Measurements from ENCODE around the gene C2CD2L.

C2CD2L gene

GRCh38 chr11:119154178-119154577, 47.0 kb downstream of the C2CD2L start:
- H3K79me1 ChIP-seq (replicated peaks; ENCODE audit: low read length, poor library complexity, severe bottlenecking) = no peaks in the 10 kb centered on the region
- no peak overlapping the region for H2BK15ac ChIP-seq (ENCODE audit: low read depth, poor library complexity, severe bottlenecking)
- H2BK12ac ChIP-seq (ENCODE audit: low read length in 2 of 2) = no peak overlapping the region
- no peak overlapping the region for H2BK5ac ChIP-seq (ENCODE audit: low read depth, low read length, poor library complexity, severe bottlenecking)
- no peak overlapping the region for H3K27ac ChIP-seq (ENCODE audit: low read length, poor library complexity, severe bottlenecking)
- H3K4me3 ChIP-seq (ENCODE audit: insufficient read depth in 1 of 2, low read depth in 1 of 2, low read length in 2 of 2) = no peak overlapping the region
- H2AFZ ChIP-seq (ENCODE audit: low read depth, low read length) = no peak overlapping the region
- no peak overlapping the region for H3K4me2 ChIP-seq (ENCODE audit: low read length, poor library complexity, severe bottlenecking)
- H3K4me1 ChIP-seq (ENCODE audit: control insufficient read depth, insufficient read depth, low read depth, low read length) = peaks cover 8% of the 10 kb centered on the region
- H4K91ac ChIP-seq (ENCODE audit: low read length) = no peak overlapping the region
- H3K23ac ChIP-seq (ENCODE audit: low read length in 2 of 2) = no peak overlapping the region
- no peak overlapping the region for H3K18ac ChIP-seq (ENCODE audit: low read depth in 1 of 2, low read length in 2 of 2)
- H2BK120ac ChIP-seq (ENCODE audit: low read depth, low read length) = no peak overlapping the region
- no peak overlapping the region for H2AK5ac ChIP-seq (ENCODE audit: low read length, severe bottlenecking)
- H3K14ac ChIP-seq (ENCODE audit: low read length in 2 of 2) = no peak overlapping the region
- no peak for DNase-seq
- no peak overlapping the region for H3K4ac ChIP-seq (ENCODE audit: low read depth in 1 of 2, low read length in 2 of 2)
- no peaks in the 10 kb centered on the region for H3K9me3 ChIP-seq (ENCODE audit: control insufficient read depth, low read length)
- 88% methylated on average over 4 of the region's 6 CpGs for WGBS
- no peaks in the 10 kb centered on the region for H3K36me3 ChIP-seq (ENCODE audit: control insufficient read depth in 1 of 2, insufficient read depth in 2 of 2, low read depth in 1 of 2, low read length in 2 of 2)
- H3K27me3 ChIP-seq (ENCODE audit: control insufficient read depth in 1 of 2, insufficient read depth in 1 of 2, low read length in 2 of 2) = peaks cover 42 to 78% of the 10 kb centered on the region in 2 experiments
- H3K9ac ChIP-seq (ENCODE audit: low read length) = no peak overlapping the region
- no peak overlapping the region for H4K8ac ChIP-seq (ENCODE audit: low read length)

- H4K91ac ChIP-seq (ENCODE audit: low read length) = no peak overlapping the region
These were observed 48.8 kb downstream of the C2CD2L start for GRCh38 chr11:119155733-119156492.

GRCh38 chr11:119156496-119156895, 49.4 kb downstream of the C2CD2L start:
- no peak overlapping the region for H3K4ac ChIP-seq (ENCODE audit: low read depth in 1 of 2, low read length in 2 of 2)
- H3K79me1 ChIP-seq (replicated peaks; ENCODE audit: low read length, poor library complexity, severe bottlenecking) = no peaks in the 10 kb centered on the region
- no peak overlapping the region for H2BK120ac ChIP-seq (ENCODE audit: low read depth, low read length)
- H3K27me3 ChIP-seq (ENCODE audit: control insufficient read depth in 1 of 2, insufficient read depth in 1 of 2, low read length in 2 of 2) = peaks cover 30 to 75% of the 10 kb centered on the region in 2 experiments
- no peak overlapping the region for H3K14ac ChIP-seq (ENCODE audit: low read length in 2 of 2)
- H3K4me1 ChIP-seq (ENCODE audit: control insufficient read depth, insufficient read depth, low read depth, low read length) = no peaks in the 10 kb centered on the region
- no peak overlapping the region for H3K4me2 ChIP-seq (ENCODE audit: low read length, poor library complexity, severe bottlenecking)
- H4K91ac ChIP-seq (ENCODE audit: low read length) = no peak overlapping the region
- H3K9me3 ChIP-seq (ENCODE audit: control insufficient read depth, low read length) = no peaks in the 10 kb centered on the region
- H2BK15ac ChIP-seq (ENCODE audit: low read depth, poor library complexity, severe bottlenecking) = no peak overlapping the region
- whole genome bisulfite sequencing = 88% methylated on average over 6 of the region's 10 CpGs
- no peak overlapping the region for H2BK12ac ChIP-seq (ENCODE audit: low read length in 2 of 2)
- H3K9ac ChIP-seq (ENCODE audit: low read length) = no peak overlapping the region
- no peak overlapping the region for H3K18ac ChIP-seq (ENCODE audit: low read depth in 1 of 2, low read length in 2 of 2)
- H2BK5ac ChIP-seq (ENCODE audit: low read depth, low read length, poor library complexity, severe bottlenecking) = no peak overlapping the region
- DNase-seq = no peak
- no peak overlapping the region for H2AFZ ChIP-seq (ENCODE audit: low read depth, low read length)
- H4K8ac ChIP-seq (ENCODE audit: low read length) = no peak overlapping the region
- no peak overlapping the region for H2AK5ac ChIP-seq (ENCODE audit: low read length, severe bottlenecking)
- no peak overlapping the region for H3K4me3 ChIP-seq (ENCODE audit: insufficient read depth in 1 of 2, low read depth in 1 of 2, low read length in 2 of 2)
- no peaks in the 10 kb centered on the region for H3K36me3 ChIP-seq (ENCODE audit: control insufficient read depth in 1 of 2, insufficient read depth in 2 of 2, low read depth in 1 of 2, low read length in 2 of 2)
- no peak overlapping the region for H3K27ac ChIP-seq (ENCODE audit: low read length, poor library complexity, severe bottlenecking)
- H3K23ac ChIP-seq (ENCODE audit: low read length in 2 of 2) = no peak overlapping the region

More at GRCh38 chr11:119155733-119156492, 48.8 kb downstream of the C2CD2L start:
- no peaks in the 10 kb centered on the region for H3K9me3 ChIP-seq (ENCODE audit: control insufficient read depth, low read length)
- H2BK120ac ChIP-seq (ENCODE audit: low read depth, low read length) = no peak overlapping the region
- H3K4ac ChIP-seq (ENCODE audit: low read depth in 1 of 2, low read length in 2 of 2) = no peak overlapping the region
- no peak overlapping the region for H2AK5ac ChIP-seq (ENCODE audit: low read length, severe bottlenecking)
- H3K4me1 ChIP-seq (ENCODE audit: control insufficient read depth, insufficient read depth, low read depth, low read length) = no peaks in the 10 kb centered on the region
- no peak for DNase-seq
- no peak overlapping the region for H3K14ac ChIP-seq (ENCODE audit: low read length in 2 of 2)
- H3K9ac ChIP-seq (ENCODE audit: low read length) = no peak overlapping the region
- H3K18ac ChIP-seq (ENCODE audit: low read depth in 1 of 2, low read length in 2 of 2) = no peak overlapping the region
- 50% methylated on average over 6 of the region's 8 CpGs for whole genome bisulfite sequencing
- no peak overlapping the region for H3K4me2 ChIP-seq (ENCODE audit: low read length, poor library complexity, severe bottlenecking)
- H3K79me1 ChIP-seq (replicated peaks; ENCODE audit: low read length, poor library complexity, severe bottlenecking) = no peaks in the 10 kb centered on the region
- no peak overlapping the region for H2BK12ac ChIP-seq (ENCODE audit: low read length in 2 of 2)
- no peak overlapping the region for H2BK5ac ChIP-seq (ENCODE audit: low read depth, low read length, poor library complexity, severe bottlenecking)
- no peak overlapping the region for H3K23ac ChIP-seq (ENCODE audit: low read length in 2 of 2)
- peaks cover 29 to 76% of the 10 kb centered on the region in 2 experiments for H3K27me3 ChIP-seq (ENCODE audit: control insufficient read depth in 1 of 2, insufficient read depth in 1 of 2, low read length in 2 of 2)
- H2BK15ac ChIP-seq (ENCODE audit: low read depth, poor library complexity, severe bottlenecking) = no peak overlapping the region
- H3K36me3 ChIP-seq (ENCODE audit: control insufficient read depth in 1 of 2, insufficient read depth in 2 of 2, low read depth in 1 of 2, low read length in 2 of 2) = no peaks in the 10 kb centered on the region
- H2AFZ ChIP-seq (ENCODE audit: low read depth, low read length) = no peak overlapping the region
- H3K27ac ChIP-seq (ENCODE audit: low read length, poor library complexity, severe bottlenecking) = no peak overlapping the region
- no peak overlapping the region for H4K8ac ChIP-seq (ENCODE audit: low read length)
- H3K4me3 ChIP-seq (ENCODE audit: insufficient read depth in 1 of 2, low read depth in 1 of 2, low read length in 2 of 2) = no peak overlapping the region

- WGBS = 86% methylated on average over 2 of the region's 3 CpGs
- DNase-seq = no peak
- Histone ChIP-seq H3K14ac (ENCODE audit: low read length in 2 of 2) (no peak overlapping the region), H2AFZ (ENCODE audit: low read depth, low read length) (no peak overlapping the region), H3K9ac (ENCODE audit: low read length) (no peak overlapping the region), H2BK15ac (ENCODE audit: low read depth, poor library complexity, severe bottlenecking) (no peak overlapping the region), H3K79me1 (replicated peaks; ENCODE audit: low read length, poor library complexity, severe bottlenecking) (no peaks in the 10 kb centered on the region), H3K23ac (ENCODE audit: low read length in 2 of 2) (no peak overlapping the region), H3K4ac (ENCODE audit: low read depth in 1 of 2, low read length in 2 of 2) (no peak overlapping the region), H3K4me2 (ENCODE audit: low read length, poor library complexity, severe bottlenecking) (no peak overlapping the region), H3K18ac (ENCODE audit: low read depth in 1 of 2, low read length in 2 of 2) (no peak overlapping the region), H4K8ac (ENCODE audit: low read length) (no peak overlapping the region), H3K27me3 (ENCODE audit: control insufficient read depth in 1 of 2, insufficient read depth in 1 of 2, low read length in 2 of 2) (peaks cover 36 to 73% of the 10 kb centered on the region in 2 experiments), H2AK5ac (ENCODE audit: low read length, severe bottlenecking) (no peak overlapping the region), H3K4me3 (ENCODE audit: insufficient read depth in 1 of 2, low read depth in 1 of 2, low read length in 2 of 2) (no peak overlapping the region), H2BK120ac (ENCODE audit: low read depth, low read length) (no peak overlapping the region), H3K9me3 (ENCODE audit: control insufficient read depth, low read length) (no peaks in the 10 kb centered on the region), H2BK12ac (ENCODE audit: low read length in 2 of 2) (no peak overlapping the region), H3K27ac (ENCODE audit: low read length, poor library complexity, severe bottlenecking) (no peak overlapping the region), H3K4me1 (ENCODE audit: control insufficient read depth, insufficient read depth, low read depth, low read length) (no peaks in the 10 kb centered on the region), H2BK5ac (ENCODE audit: low read depth, low read length, poor library complexity, severe bottlenecking) (no peak overlapping the region), H4K91ac (ENCODE audit: low read length) (no peak overlapping the region), H3K36me3 (ENCODE audit: control insufficient read depth in 1 of 2, insufficient read depth in 2 of 2, low read depth in 1 of 2, low read length in 2 of 2) (no peaks in the 10 kb centered on the region)
These were observed 49.9 kb downstream of the C2CD2L start for GRCh38 chr11:119157063-119157462.
